Activated CD8-positive, alpha-beta memory T cell treated with anti-CD3 and anti-CD28 coated beads for 4 hours (primary cell): Measurements from ENCODE around the gene EPHA8.

Source experiments
- DNase-seq, 2 donors: peaks; one replicate each; pipeline ENCODE4 v3.0.0-alpha.2; 2020; ENCODE audit warnings: low read depth in 2 of 2

EPHA8 gene

DNA sequence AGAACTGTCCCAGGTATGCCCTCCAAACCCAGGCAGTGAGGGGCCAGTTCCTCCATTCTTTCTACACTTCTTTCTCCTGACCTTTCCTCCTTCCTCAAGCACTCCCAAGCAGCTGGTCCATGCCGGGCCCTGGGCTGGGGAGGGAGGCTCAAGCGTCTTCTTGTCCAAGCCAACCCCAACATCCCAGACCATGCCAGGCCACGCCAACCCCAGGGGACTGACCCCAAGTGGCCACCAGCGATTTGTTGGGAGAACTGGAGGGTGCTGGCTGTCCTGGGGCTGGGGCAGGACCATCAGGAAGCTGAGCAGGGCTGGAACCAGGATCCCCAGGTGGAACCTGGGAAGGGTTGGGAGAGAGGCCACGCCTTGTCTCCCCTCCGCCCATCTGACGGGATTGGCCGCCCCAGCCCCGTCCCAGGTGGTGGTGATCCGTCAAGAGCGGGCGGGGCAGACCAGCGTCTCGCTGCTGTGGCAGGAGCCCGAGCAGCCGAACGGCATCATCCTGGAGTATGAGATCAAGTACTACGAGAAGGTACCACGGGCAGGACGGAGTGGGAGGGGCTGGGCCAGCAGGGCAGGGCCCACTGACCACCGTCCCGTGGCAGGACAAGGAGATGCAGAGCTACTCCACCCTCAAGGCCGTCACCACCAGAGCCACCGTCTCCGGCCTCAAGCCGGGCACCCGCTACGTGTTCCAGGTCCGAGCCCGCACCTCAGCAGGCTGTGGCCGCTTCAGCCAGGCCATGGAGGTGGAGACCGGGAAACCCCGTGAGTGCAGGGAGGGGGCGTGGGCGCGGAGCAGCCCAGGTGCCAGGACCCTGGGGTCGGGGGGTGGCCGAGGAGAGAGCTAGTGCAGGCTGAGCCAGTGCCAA, 29.9 kb downstream of the EPHA8 start:
- no peak for DNase-seq

DNA sequence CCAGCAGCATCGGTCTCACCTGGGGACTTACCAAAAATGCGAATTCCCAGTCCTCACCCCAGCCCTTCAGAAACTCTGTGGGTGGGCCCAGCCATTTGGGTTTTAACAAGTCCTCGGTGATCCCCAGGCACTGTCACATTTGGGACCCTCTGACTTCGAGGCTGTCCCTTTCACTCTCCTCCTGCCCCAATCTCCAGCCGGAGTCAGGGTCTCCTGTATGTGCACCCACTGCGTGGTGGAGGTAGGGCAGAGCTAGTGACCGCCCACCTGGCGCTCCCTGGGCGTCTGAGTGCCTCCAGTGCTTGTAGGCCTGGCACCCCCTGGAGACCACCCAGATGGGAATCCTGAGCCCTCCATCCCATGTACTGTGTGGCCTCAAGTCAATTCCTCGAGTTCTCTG, 31.1 kb downstream of the EPHA8 start:
- no peak for DNase-seq

DNA sequence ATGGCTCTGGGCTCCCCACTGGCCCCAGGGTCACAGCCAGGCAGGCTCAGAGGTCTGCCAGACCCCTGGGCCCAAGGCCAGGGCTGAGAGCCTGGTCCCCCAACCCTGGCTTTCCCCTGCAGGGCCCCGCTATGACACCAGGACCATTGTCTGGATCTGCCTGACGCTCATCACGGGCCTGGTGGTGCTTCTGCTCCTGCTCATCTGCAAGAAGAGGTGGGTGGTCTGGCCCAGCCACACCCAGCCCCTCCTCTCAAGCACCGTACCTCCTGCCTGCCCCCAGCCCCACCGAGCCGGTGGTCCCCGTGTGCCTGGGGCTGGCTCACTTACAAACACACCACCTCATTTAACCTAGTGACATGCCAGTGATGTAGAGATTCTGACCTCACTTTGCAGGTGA, 31.8 kb downstream of the EPHA8 start:
- DNase-seq: no peak

DNA sequence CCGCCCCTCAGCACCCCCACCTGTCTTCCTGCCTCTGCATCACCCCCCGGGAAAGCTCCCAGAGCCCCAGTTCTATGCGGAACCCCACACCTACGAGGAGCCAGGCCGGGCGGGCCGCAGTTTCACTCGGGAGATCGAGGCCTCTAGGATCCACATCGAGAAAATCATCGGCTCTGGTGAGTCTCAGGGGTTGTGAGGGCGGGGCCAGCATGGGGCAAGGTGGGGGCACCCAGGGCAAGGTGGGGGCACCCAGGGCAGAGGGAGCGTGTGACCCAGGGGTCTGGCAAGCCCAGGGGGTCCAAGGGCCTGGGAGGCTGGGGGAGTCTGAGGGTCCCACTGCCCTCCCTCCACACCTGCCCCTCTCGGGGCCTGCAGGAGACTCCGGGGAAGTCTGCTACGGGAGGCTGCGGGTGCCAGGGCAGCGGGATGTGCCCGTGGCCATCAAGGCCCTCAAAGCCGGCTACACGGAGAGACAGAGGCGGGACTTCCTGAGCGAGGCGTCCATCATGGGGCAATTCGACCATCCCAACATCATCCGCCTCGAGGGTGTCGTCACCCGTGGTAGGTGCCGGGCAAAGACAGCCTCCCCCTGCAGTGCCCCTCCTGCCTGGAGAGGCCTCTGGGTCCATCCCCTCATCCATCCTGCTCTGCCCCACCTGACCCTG, 34.1 kb downstream of the EPHA8 start:
- DNase-seq: no peak

DNA sequence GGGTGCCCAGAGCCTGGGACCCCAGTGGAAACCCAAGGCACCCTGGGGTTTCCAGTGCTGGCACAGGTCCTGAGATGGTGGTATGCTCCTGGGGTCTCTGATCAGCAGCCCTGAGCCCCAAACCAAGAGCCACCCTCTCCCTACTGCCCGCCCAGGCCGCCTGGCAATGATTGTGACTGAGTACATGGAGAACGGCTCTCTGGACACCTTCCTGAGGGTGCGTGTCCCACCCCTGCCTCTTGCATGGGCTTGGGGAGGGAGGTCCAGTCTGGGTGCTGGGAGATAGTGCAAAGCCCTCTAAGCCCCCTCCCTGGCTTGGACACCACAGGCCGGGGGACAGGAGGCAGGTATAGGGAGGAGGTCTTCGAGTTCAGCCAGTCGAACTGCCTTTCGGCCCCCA, 34.7 kb downstream of the EPHA8 start:
- DNase-seq: no peak

DNA sequence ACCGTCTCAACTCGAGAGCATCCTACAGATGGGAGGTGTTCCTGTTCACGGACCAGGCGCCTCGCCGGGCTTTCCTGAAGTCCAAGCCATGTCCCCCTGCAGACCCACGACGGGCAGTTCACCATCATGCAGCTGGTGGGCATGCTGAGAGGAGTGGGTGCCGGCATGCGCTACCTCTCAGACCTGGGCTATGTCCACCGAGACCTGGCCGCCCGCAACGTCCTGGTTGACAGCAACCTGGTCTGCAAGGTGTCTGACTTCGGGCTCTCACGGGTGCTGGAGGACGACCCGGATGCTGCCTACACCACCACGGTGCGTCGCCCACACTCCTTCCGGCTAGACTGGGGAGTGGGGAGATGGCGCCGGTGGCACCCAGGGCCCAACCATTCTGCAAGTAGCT, 35.4 kb downstream of the EPHA8 start:
- no peak for DNase-seq

DNA sequence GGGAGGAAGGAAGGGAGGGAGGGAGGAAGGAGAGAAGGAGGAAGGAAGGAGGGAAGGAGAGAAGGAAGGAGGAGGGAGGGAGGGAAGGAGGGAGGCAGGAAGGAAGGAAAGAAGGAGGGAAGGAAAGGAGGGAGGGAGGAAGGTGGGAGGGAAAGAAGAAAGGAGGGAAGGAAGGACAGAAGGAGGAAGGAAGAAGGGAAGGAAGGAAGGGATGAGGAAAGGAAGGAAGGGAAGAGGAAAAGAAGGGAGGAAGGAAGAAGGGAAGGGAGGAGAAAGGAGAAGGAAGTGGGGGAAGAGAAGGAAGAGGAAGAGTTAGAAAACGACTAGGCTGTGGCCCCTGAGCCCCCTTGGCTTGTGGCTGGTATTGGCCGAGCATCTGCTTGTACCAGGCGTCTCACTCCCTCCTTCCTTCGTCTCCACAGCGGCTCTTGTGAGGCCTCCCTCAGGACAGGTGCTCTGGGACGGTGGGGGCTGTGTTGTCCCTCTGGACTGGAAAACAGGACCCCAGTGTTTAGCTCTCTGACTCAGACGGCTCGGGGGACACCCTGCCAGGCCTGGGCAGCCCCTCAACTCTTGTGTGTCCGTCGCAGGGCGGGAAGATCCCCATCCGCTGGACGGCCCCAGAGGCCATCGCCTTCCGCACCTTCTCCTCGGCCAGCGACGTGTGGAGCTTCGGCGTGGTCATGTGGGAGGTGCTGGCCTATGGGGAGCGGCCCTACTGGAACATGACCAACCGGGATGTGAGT, 37.0 kb downstream of the EPHA8 start:
- DNase-seq: no peak

DNA sequence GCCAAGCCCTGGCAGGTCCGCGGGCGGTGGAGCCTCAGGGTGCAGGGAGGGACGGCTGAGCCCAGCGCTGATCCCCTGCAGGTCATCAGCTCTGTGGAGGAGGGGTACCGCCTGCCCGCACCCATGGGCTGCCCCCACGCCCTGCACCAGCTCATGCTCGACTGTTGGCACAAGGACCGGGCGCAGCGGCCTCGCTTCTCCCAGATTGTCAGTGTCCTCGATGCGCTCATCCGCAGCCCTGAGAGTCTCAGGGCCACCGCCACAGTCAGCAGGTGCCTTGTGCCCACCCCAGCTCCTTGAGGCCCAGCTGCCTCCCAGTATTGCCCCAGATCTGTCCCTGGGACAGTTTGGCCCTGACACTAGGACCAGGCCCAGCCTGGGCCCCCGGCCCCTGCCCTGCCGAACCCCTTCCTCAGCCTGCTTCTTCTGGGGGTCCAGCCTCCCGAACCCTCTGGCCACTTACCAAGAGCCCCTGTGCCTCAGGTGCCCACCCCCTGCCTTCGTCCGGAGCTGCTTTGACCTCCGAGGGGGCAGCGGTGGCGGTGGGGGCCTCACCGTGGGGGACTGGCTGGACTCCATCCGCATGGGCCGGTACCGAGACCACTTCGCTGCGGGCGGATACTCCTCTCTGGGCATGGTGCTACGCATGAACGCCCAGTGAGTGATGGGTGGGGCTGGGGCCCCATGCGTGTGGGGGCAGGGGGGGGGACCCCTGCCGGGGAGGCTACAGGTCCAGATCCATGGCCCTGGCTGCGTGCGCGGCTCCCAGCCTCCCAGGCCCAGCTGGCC, 37.7 kb downstream of the EPHA8 start:
- DNase-seq: no peak

DNA sequence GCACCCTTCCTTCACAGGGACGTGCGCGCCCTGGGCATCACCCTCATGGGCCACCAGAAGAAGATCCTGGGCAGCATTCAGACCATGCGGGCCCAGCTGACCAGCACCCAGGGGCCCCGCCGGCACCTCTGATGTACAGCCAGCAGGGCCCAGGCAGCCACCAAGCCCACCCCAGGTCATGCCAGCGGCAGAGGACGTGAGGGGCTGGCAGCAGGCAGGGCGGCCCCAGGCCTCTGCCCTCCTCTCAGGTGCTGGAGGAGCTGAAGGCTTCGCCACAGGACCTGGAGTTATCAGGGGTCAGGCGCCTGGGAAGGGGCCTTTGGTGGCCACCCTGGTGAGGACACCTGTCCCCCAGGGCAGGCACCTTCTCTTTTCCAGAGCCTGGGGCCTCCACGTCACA, 38.3 kb downstream of the EPHA8 start:
- DNase-seq: no peak

DNA sequence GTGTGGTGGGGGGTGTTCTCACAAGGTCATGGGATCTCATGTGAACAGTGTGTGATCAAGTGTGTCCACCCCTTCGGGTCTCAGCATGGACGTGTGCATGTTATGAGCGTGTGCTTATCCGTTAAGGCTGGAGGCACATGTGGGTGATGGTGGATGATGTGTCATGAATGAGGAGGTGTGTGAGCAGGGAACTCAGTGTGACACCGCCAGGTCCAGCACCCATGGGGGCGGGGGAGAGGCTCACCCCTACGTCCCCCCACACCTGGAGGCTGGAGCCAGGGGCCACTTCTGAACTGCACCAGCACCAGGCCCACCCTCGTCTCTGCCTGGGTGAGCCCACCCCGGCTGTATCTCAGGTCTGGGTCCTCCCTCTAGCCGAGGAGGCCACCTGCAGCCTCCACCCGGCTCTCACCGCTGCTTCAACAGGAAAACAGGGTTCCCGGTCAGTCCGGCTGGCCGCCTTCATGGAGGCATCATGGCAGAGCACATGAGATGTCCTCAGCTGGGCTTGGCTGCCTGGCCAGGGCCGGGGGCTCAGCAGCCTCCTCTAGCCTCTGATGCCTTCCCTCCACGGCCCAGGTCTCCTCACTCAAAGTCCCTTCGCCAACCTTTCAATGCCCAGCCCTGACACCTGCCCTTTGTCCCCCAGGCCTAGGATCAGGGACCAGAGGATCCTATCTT, 38.9 kb downstream of the EPHA8 start:
- no peak for DNase-seq

DNA sequence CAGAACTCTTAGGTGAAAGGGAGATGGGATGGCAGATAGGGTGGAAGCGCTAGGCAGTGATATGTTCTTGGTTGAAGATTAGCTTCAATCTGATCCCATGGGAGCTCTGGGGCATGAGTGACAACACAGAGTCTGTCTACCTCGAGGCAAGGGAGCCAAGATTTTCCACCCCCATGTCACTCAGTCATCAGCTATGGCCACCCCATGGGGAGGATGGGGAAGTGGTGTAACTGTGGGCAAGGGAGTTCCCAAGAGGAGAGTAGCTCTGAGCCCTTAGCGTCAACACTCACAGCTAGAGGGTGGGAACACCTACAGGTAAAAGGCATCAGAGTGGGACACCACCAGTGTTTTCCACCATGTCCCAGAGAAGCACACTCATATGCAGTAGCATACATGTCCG, 42.9 kb downstream of the EPHA8 start:
- no peak for DNase-seq

DNA sequence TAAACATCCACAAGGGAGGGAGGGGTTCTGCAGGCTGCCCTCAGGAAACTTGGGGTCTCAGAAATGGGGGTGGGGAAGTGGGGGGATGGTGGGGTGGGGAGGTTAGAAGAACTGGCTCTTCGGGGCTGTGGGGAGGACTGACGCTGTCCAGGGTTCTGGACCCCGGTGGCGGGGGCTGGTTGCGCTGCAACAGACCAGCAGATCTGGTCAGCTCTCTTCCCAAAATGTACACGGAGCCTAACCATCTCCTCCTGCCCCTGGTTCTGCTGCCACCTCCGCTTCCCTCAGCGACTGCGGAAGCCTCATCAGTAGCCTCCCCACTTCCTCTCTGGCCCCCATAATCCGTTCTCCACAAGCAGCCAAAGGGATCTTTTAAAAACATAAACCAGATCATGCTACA, 43.9 kb downstream of the EPHA8 start:
- DNase-seq: no peak

DNA sequence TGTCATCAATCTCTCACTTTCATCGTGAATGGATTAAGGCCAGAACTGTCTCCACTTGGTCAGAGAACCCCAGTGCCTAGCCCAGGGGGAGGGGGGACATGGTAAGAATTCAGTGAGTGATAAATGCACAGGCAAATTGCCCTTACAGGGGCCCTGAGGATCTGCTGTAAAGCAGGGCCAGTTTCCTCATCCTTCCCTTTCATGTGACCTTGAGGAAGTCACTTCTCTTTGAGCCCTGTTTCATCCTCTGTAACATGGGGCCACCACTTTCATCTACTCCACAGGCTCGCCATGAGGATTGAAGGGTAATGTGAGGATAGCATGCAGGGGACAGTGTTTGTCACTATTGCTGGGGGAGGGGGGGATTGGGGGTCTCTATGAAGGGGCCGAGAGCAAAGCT, 45.1 kb downstream of the EPHA8 start:
- DNase-seq: no peak

DNA sequence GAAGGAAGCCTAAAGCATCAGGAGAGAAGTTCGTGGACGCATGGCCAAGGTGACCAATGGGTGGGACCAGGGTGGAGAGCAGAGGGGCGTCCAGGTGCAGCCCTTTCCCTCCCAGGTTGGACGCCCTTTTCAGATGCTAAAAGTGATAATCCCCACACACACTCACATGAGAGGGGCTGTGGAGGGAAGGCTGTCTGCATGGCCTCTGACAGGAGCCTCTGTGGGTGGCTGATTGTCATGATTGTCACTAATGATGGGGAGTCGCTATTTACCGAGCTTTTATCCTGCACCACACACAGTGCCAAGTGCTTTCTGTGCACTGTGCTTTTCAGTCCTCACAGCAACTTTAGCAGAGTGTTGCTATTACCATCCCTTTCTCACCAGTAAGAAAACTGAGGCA, 46.0 kb downstream of the EPHA8 start:
- DNase-seq: no peak

DNA sequence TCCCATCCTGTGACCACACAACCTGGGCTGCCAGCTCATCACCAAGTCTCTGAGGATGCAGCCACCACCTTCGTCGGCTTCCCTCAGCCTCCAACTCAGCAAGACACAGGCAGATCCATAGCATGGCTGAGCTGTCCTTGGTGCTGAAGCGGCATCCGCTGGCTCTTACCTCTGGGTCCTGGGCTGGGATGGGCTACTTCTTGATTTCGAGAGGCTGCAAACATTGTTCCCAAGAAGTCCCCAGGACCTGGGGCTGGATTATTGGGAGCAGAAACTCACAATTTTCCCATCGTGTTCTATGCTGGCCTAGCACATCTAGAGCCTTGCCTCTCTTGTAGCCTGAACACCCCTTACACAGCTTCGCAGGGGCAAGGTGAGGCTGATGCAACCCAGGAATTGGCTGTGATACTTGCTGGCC, 48.2 kb downstream of the EPHA8 start:
- no peak for DNase-seq

DNA sequence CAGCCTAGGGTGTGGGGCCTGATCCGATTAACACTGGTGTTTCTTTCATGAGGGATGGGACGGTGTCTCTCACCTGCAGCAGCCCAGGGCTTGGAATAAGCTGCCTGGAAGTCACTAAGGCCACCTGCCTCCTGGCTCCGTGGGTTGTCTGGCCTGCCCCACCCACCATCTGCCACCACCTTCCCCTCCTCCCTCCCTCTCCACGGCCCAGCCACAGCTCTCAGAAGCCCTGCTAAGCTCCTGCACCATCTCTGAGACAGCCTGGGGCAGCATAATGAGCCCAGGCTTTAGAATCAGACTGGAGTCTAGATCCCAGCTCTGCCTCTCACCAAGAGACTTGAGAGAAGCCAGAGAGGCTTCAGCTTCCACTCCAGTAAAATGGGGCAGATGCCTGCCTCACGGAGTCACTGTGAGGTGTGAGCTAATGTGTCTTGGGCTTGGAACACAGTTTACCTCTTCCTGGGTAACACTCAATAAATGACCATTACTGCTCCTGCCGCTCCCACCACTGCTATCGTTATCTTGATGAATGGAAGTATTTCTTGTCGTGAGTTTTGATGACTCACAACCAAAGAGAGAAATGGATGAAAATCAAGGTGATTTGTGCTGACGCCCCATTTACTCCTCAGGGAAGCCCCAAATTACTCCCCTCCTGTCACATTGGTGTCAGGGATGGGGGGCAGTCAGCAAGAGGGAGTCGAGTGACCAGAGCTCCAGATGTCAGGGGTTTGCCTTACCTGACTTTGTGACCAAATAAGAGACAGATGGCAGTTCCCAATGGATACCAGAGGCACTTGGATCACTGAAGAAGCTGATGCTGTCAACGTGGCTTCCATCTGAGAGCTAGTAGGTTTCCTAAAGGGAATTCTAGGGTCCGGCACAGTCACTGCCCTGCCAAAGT, 49.6 kb downstream of the EPHA8 start:
- no peak for DNase-seq

DNA sequence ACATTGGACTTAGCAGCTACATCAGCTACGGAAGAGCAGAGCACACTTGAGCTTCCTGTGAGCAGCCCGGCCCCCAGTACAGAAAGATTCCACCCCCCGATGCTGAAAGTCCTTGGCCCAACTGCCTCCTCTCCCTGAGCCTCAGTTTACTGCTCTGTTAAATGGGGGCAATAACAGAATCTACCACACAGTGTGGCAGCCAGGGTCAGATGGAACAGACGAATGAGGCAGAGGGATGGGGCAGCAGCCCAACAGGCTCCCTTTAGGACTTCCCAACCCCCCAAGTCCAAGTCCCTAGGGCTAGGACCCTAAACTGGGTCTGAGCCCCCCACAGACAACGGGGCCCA, 50.3 kb downstream of the EPHA8 start:
- DNase-seq: no peak

DNA sequence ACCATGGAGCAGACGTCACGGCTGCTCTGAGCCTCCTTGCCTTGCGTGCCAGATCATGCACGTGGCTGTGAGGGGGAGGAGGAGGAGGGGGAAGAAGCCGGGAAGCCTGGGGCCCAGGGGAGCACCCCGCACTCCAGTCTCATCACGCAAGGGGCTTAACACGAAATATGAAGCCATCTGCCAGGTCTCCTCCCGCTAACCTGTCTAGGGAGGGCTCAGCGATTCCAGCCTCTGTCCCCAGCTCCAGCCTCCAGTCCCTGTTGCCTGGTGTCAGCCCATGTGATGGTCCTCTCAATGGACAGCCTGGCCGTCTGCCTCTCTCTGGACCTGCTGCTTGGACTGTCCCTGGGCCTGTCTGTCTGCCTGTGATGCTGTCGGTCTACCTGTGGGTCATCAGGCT, 50.7 kb downstream of the EPHA8 start:
- no peak for DNase-seq

DNA sequence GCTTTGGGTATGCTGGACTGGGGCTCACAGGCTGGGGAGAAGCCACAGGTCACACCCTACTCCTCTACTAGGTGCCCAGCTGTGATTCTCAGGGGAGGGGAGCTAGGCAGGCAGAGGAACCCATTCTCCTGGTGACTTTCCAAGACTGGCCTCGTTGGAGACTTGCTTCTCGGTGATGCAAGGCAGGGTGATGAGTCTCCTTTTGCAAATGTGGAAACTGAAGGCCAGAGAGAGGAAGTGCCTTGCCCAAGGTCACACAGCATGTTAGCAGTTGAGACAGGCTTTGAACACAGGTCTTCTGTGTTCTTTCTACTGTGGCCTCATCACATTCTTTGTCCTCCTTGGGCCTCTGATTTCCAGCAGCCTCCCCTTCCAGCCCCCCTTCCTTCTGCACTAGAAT, 52.6 kb downstream of the EPHA8 start:
- DNase-seq: no peak

DNA sequence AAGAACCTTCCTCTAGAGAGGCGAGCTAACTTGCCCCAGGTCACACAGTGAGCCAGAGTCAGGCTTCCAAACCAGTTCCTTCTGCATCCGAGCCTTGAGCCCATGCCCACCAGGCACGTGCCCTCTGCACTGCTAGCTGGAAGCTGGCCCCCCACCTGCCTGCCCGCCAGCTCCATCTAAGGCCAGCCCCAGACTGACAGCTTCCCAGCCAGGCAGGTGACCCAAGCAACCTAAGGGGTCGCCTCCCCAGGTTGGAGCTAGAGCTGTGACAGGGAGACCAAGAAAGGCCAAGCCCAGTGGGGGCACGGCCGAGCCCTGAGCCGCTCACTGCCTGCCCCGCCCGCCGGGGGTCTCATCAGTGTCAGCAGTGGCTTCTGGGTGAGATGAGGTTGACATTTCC, 53.3 kb downstream of the EPHA8 start:
- DNase-seq: no peak
